NCI-H1930 (cell line): Measurements from ENCODE around the gene SPTLC3.
"Not testable (repeated sequence)": the region's sequence is repeated elsewhere in the genome, so short reads cannot be mapped to it uniquely, and the experiment has no call there.

Experiments used
- DNase-seq, 2 experiments: peaks; one replicate each; lab custom pipeline; 2025; lab: John Stamatoyannopoulos, UW

The SPTLC3 gene

GRCh38 chr20:13008761-13009681 is at the start of gene SPTLC3:
TSS of gene SPTLC3 (plus strand) at chr20:13008972. CDS start at chr20:13009268, 296 bp downstream.
- no peak for DNase-seq

- no peak for DNase-seq
These were observed 47.0 kb upstream of the SPTLC3 start for GRCh38 chr20:12961725-12962124.

- no peak for DNase-seq
These were observed 45.9 kb upstream of the SPTLC3 start for GRCh38 chr20:12962895-12963294.

- no peak for DNase-seq
These were observed 45.4 kb upstream of the SPTLC3 start for GRCh38 chr20:12963416-12963815.

- no peak for DNase-seq
These were observed 43.4 kb upstream of the SPTLC3 start for GRCh38 chr20:12965212-12965869.

- DNase-seq: no peak
These were observed 42.9 kb upstream of the SPTLC3 start for GRCh38 chr20:12965870-12966251.

- DNase-seq: no peak
These were observed 42.2 kb upstream of the SPTLC3 start for GRCh38 chr20:12966468-12967085.

- no peak for DNase-seq
These were observed 40.8 kb upstream of the SPTLC3 start for GRCh38 chr20:12967932-12968331.

GRCh38 chr20:12968472-12968871 is 40.3 kb upstream of the SPTLC3 start:
- DNase-seq: no peak

GRCh38 chr20:12969071-12969669 is 39.6 kb upstream of the SPTLC3 start:
- DNase-seq: no peak

GRCh38 chr20:12970372-12970821 is 38.4 kb upstream of the SPTLC3 start:
- DNase-seq: no peak

GRCh38 chr20:12975833-12976608 is 32.8 kb upstream of the SPTLC3 start:
- no peak for DNase-seq

GRCh38 chr20:12976720-12977309 is 32.0 kb upstream of the SPTLC3 start:
- DNase-seq: no peak

- DNase-seq: no peak
These were observed 31.2 kb upstream of the SPTLC3 start for GRCh38 chr20:12977328-12978125.

GRCh38 chr20:12978126-12978394 is 30.7 kb upstream of the SPTLC3 start:
- DNase-seq: no peak

GRCh38 chr20:12978613-12979495 is 29.9 kb upstream of the SPTLC3 start:
- DNase-seq: no peak

GRCh38 chr20:12979713-12980112 is 29.1 kb upstream of the SPTLC3 start:
- not testable (repeated sequence) for DNase-seq

GRCh38 chr20:12982098-12982497 is 26.7 kb upstream of the SPTLC3 start:
- DNase-seq: no peak

GRCh38 chr20:12984069-12984765 is 24.6 kb upstream of the SPTLC3 start:
- DNase-seq: no peak
